Trophoblast cell (in vitro differentiated cells and primary cell): ENCODE measurements around the gene FOXO6.

ENCODE experiments used
- DNase-seq, 2 donors: peaks; one replicate each; pipeline ENCODE4 v3.0.0-alpha.2; 2016
- H2AFZ ChIP-seq: 2 replicates; pipeline ENCODE4 v1.6.1; 2013; ENCODE audit warnings: low read length, moderate library complexity, mild to moderate bottlenecking; ENCODE audit not compliant: insufficient read depth, poor library complexity
- H2AK5ac ChIP-seq: 2 replicates; pipeline ENCODE4 v1.6.1; 2013; ENCODE audit warnings: mild to moderate bottlenecking, low read length
- H2BK120ac ChIP-seq: 2 replicates; pipeline ENCODE4 v1.6.1; 2013; ENCODE audit warnings: low read length, mild to moderate bottlenecking, moderate library complexity; ENCODE audit not compliant: insufficient read depth, poor library complexity
- H2BK12ac ChIP-seq: 2 replicates; pipeline ENCODE4 v1.6.1; 2013; ENCODE audit warnings: mild to moderate bottlenecking, low read length, moderate library complexity
- H2BK5ac ChIP-seq: 2 replicates; pipeline ENCODE4 v1.6.1; 2013; ENCODE audit warnings: low read length, low read depth, moderate library complexity, mild to moderate bottlenecking; ENCODE audit not compliant: poor library complexity
- H3K14ac ChIP-seq: 2 replicates; pipeline ENCODE4 v1.6.1; 2013; ENCODE audit warnings: mild to moderate bottlenecking, low read length
- H3K18ac ChIP-seq: 2 replicates; pipeline ENCODE4 v1.6.1; 2013; ENCODE audit warnings: mild to moderate bottlenecking, low read length
- H3K23ac ChIP-seq: 2 replicates; pipeline ENCODE4 v1.6.1; 2013; ENCODE audit warnings: low read length
- H3K27ac ChIP-seq: 2 replicates; pipeline ENCODE4 v1.5.1; 2013; ENCODE audit warnings: low read depth, mild to moderate bottlenecking, inconsistent platforms, low read length, moderate library complexity
- H3K27me3 ChIP-seq: 2 replicates; pipeline ENCODE4 v1.6.1; 2013; ENCODE audit warnings: inconsistent platforms, mild to moderate bottlenecking, low read length, moderate library complexity; ENCODE audit not compliant: insufficient read depth
- H3K36me3 ChIP-seq, 2 experiments: 1 replicate in 1 of 2; 2 replicates in 1 of 2; pipeline ENCODE4 v1.6.1; 2013; ENCODE audit warnings: low read length in 2 of 2, mild to moderate bottlenecking in 2 of 2, moderate library complexity in 1 of 2; ENCODE audit not compliant: insufficient read depth in 2 of 2, control insufficient read depth in 1 of 2
- H3K4ac ChIP-seq: 2 replicates; pipeline ENCODE4 v1.6.1; 2013; ENCODE audit warnings: low read depth, mild to moderate bottlenecking, low read length, moderate library complexity
- H3K4me1 ChIP-seq, 2 experiments: 1 replicate in 1 of 2; 2 replicates in 1 of 2; pipeline ENCODE4 v1.6.1; 2013; ENCODE audit warnings: low read length in 2 of 2, mild to moderate bottlenecking in 2 of 2, moderate library complexity in 1 of 2; ENCODE audit not compliant: insufficient read depth in 2 of 2, control insufficient read depth in 1 of 2
- H3K4me2 ChIP-seq: 2 replicates; pipeline ENCODE4 v1.6.1; 2013; ENCODE audit warnings: inconsistent platforms, mild to moderate bottlenecking, low read length, moderate library complexity
- H3K4me3 ChIP-seq: 2 replicates; pipeline ENCODE4 v1.5.1; 2013; ENCODE audit warnings: mild to moderate bottlenecking, low read depth, low read length, inconsistent platforms
- H3K79me1 ChIP-seq: one replicate; pipeline ENCODE4 v1.6.1; 2013; ENCODE audit warnings: low read length
- H3K79me2 ChIP-seq: 2 replicates; pipeline ENCODE4 v1.6.1; 2013; ENCODE audit warnings: low read length, mild to moderate bottlenecking; ENCODE audit not compliant: control insufficient read depth, insufficient read depth, poor library complexity
- H3K9ac ChIP-seq: 2 replicates; pipeline ENCODE4 v1.6.1; 2013; ENCODE audit warnings: mild to moderate bottlenecking, low read length
- H3K9me3 ChIP-seq: 2 replicates; pipeline ENCODE4 v1.6.1; 2013; ENCODE audit warnings: low read depth, mild to moderate bottlenecking, control low read depth, inconsistent platforms, low read length; ENCODE audit not compliant: insufficient read depth
- H4K12ac ChIP-seq: 2 replicates; pipeline ENCODE4 v1.6.1; 2013; ENCODE audit warnings: low read depth, mild to moderate bottlenecking, low read length, moderate library complexity
- H4K8ac ChIP-seq: 2 replicates; pipeline ENCODE4 v1.6.1; 2013; ENCODE audit warnings: low read depth, mild to moderate bottlenecking, low read length, moderate library complexity
- H4K91ac ChIP-seq: one replicate; pipeline ENCODE4 v1.6.1; 2013; ENCODE audit warnings: low read depth, mild to moderate bottlenecking, low read length, moderate library complexity
- WGBS: extraction: QIAGEN DNeasy Blood & Tissue Kit; methylation state at CpG from one replicate; pipeline ENCODE4 v1.1.7; 2013; ENCODE audit warnings: missing lambda C conversion rate; ENCODE audit not compliant: insufficient read length, insufficient coverage; ENCODE audit errors: extremely low coverage; 5-methylcytosine and 5-hydroxymethylcytosine counted together

FOXO6 gene

GRCh38 chr1:41377397-41377796 is 16.2 kb downstream of the FOXO6 start:
- H4K91ac ChIP-seq, result no peak overlapping the region
- H3K27ac ChIP-seq, result no peak overlapping the region
- H3K9ac ChIP-seq, result no peak overlapping the region
- H3K4me2 ChIP-seq, result no peak overlapping the region
- peaks cover 6 to 9% of the 10 kb centered on the region in 2 experiments for H3K36me3 ChIP-seq
- H2BK120ac ChIP-seq, result no peak overlapping the region
- H3K23ac ChIP-seq, result no peak overlapping the region
- no peak overlapping the region for H3K4me3 ChIP-seq
- H4K8ac ChIP-seq, result no peak overlapping the region
- DNase-seq, result no peak
- no peak overlapping the region for H3K4ac ChIP-seq
- peaks cover 3% of the 10 kb centered on the region for H3K79me1 ChIP-seq
- no peak overlapping the region for H2AFZ ChIP-seq
- no peak overlapping the region for H2AK5ac ChIP-seq
- peaks cover 8 to 9% of the 10 kb centered on the region in 2 experiments for H3K4me1 ChIP-seq
- peaks cover 8% of the 10 kb centered on the region for H3K27me3 ChIP-seq
- H4K12ac ChIP-seq, result no peak overlapping the region
- H3K9me3 ChIP-seq, result peaks cover 7% of the 10 kb centered on the region
- no peaks in the 10 kb centered on the region for H3K79me2 ChIP-seq
- no peak overlapping the region for H3K14ac ChIP-seq
- H2BK12ac ChIP-seq, result no peak overlapping the region
- H3K18ac ChIP-seq, result no peak overlapping the region
- no peak overlapping the region for H2BK5ac ChIP-seq
- WGBS, result no CpG with 5 or more reads among the region's 4 CpGs

GRCh38 chr1:41378222-41378621 is 17.0 kb downstream of the FOXO6 start:
- peaks cover 5 to 9% of the 10 kb centered on the region in 2 experiments for H3K36me3 ChIP-seq
- H2BK120ac ChIP-seq, result no peak overlapping the region
- H3K4ac ChIP-seq, result no peak overlapping the region
- H4K8ac ChIP-seq, result no peak overlapping the region
- no CpG with 5 or more reads among the region's 4 CpGs for WGBS
- H3K4me3 ChIP-seq, result no peak overlapping the region
- H4K12ac ChIP-seq, result no peak overlapping the region
- no peak overlapping the region for H3K9ac ChIP-seq
- H3K79me1 ChIP-seq, result peaks cover 7% of the 10 kb centered on the region
- no peak overlapping the region for H2AFZ ChIP-seq
- H2BK12ac ChIP-seq, result no peak overlapping the region
- H3K27me3 ChIP-seq, result peaks cover 15% of the 10 kb centered on the region
- H3K27ac ChIP-seq, result no peak overlapping the region
- no peak overlapping the region for H4K91ac ChIP-seq
- peaks cover 7% of the 10 kb centered on the region for H3K9me3 ChIP-seq
- H3K23ac ChIP-seq, result no peak overlapping the region
- DNase-seq, result no peak
- H3K79me2 ChIP-seq, result no peaks in the 10 kb centered on the region
- H3K4me2 ChIP-seq, result no peak overlapping the region
- no peak overlapping the region for H3K14ac ChIP-seq
- peaks cover 14% of the 10 kb centered on the region in 2 experiments for H3K4me1 ChIP-seq
- no peak overlapping the region for H3K18ac ChIP-seq
- H2BK5ac ChIP-seq, result no peak overlapping the region
- H2AK5ac ChIP-seq, result no peak overlapping the region

GRCh38 chr1:41378999-41379737 is 17.9 kb downstream of the FOXO6 start:
- peaks cover 4 to 8% of the 10 kb centered on the region in 2 experiments for H3K36me3 ChIP-seq
- H2BK120ac ChIP-seq, result no peak overlapping the region
- H3K4ac ChIP-seq, result no peak overlapping the region
- no peak for DNase-seq
- H3K79me1 ChIP-seq, result peaks cover 7% of the 10 kb centered on the region
- H2BK12ac ChIP-seq, result no peak overlapping the region
- H2AK5ac ChIP-seq, result no peak overlapping the region
- no peaks in the 10 kb centered on the region for H3K79me2 ChIP-seq
- H3K9me3 ChIP-seq, result peaks cover 9% of the 10 kb centered on the region
- no peak overlapping the region for H4K12ac ChIP-seq
- H3K27ac ChIP-seq, result no peak overlapping the region
- H3K4me3 ChIP-seq, result no peak overlapping the region
- H3K23ac ChIP-seq, result no peak overlapping the region
- H3K14ac ChIP-seq, result no peak overlapping the region
- no peak overlapping the region for H3K9ac ChIP-seq
- no peak overlapping the region for H3K4me2 ChIP-seq
- no peak overlapping the region for H4K91ac ChIP-seq
- no peak overlapping the region for H2BK5ac ChIP-seq
- no peak overlapping the region for H2AFZ ChIP-seq
- H3K18ac ChIP-seq, result no peak overlapping the region
- H3K4me1 ChIP-seq, result peaks cover 14 to 16% of the 10 kb centered on the region in 2 experiments
- H4K8ac ChIP-seq, result no peak overlapping the region
- no CpG with 5 or more reads among the region's 4 CpGs for WGBS
- H3K27me3 ChIP-seq, result peaks cover 18% of the 10 kb centered on the region

- DNase-seq, result no peak
- Histone ChIP-seq H3K36me3 (peaks cover 2 to 5% of the 10 kb centered on the region in 2 experiments), H4K91ac (no peak overlapping the region), H2AK5ac (no peak overlapping the region), H3K79me1 (peaks cover 7% of the 10 kb centered on the region), H3K4ac (no peak overlapping the region), H3K18ac (no peak overlapping the region), H4K12ac (no peak overlapping the region), H3K9ac (no peak overlapping the region), H4K8ac (no peak overlapping the region), H2AFZ (no peak overlapping the region), H3K4me2 (no peak overlapping the region), H3K4me1 (peaks cover 14 to 16% of the 10 kb centered on the region in 2 experiments), H3K27ac (no peak overlapping the region), H2BK120ac (no peak overlapping the region), H3K27me3 (peaks cover 18% of the 10 kb centered on the region), H3K9me3 (peaks cover 9% of the 10 kb centered on the region), H3K14ac (no peak overlapping the region), H2BK5ac (no peak overlapping the region), H3K79me2 (no peaks in the 10 kb centered on the region), H3K23ac (no peak overlapping the region), H3K4me3 (no peak overlapping the region), H2BK12ac (no peak overlapping the region)
- WGBS, result no CpG with 5 or more reads among the region's 6 CpGs
Observed at GRCh38 chr1:41379738-41380130, 18.5 kb downstream of the FOXO6 start.
